Tibial nerve (tissue), 4 donors: ENCODE measurements around the gene MYH11. TPM values are rescaled to one million over a fixed set of nuclear protein-coding genes. Genes with fewer than 3 reads are reported as not detected.

ENCODE experiments used
- DNase-seq, 2 donors: peaks; one replicate each; pipeline ENCODE4 v3.0.0-alpha.2; 2019; ENCODE audit warnings: low spot score in 2 of 2
- H3K27ac ChIP-seq, 4 donors: fragments of 200-600 bp; sonication (generic) in 3 of 4; one replicate each; pipeline ENCODE4 v1.5.1; 2017 to 2019; ENCODE audit warnings: mild to moderate bottlenecking in 1 of 4
- H3K27me3 ChIP-seq, 2 donors: fragments of 200-600 bp; sonication (generic) in 1 of 2; one replicate each; pipeline versions ENCODE4 v1.5.1 to v1.6.0; 2017 to 2019
- H3K36me3 ChIP-seq, 3 donors: fragments of 200-600 bp; sonication (generic); one replicate each; pipeline ENCODE4 v1.5.1; 2018 to 2019
- H3K4me1 ChIP-seq, 4 donors: fragments of 200-600 bp; sonication (generic) in 3 of 4; one replicate each; pipeline ENCODE4 v1.5.1; 2017 to 2019
- H3K4me3 ChIP-seq, 4 donors: fragments of 200-600 bp; sonication (generic) in 3 of 4; one replicate each; pipeline ENCODE4 v1.5.1; 2017 to 2019; ENCODE audit warnings: mild to moderate bottlenecking in 1 of 4, moderate library complexity in 1 of 4
- H3K9me3 ChIP-seq, 4 donors: fragments of 200-600 bp; sonication (generic) in 3 of 4; one replicate each; pipeline ENCODE4 v1.5.1; 2017 to 2019
- CTCF ChIP-seq, 5 experiments: fragments of 200-600 bp in 3 of 5; fragments of 450-650 bp in 2 of 5; sonication (generic) in 3 of 5; IDR thresholded peaks; one replicate each; pipeline ENCODE4 v1.5.1; 2016 to 2019; ENCODE audit warnings: antibody characterized with exemption in 5 of 5, mild to moderate bottlenecking in 3 of 5, moderate library complexity in 2 of 5
- EP300 ChIP-seq, 2 donors: sonication (generic); formaldehyde crosslinking; IDR thresholded peaks; one replicate each; pipeline ENCODE4 v1.6.1; 2017; ENCODE audit warnings: antibody characterized with exemption in 2 of 2, mild to moderate bottlenecking in 1 of 2
- POLR2A ChIP-seq, 2 donors: fragments of 450-650 bp; IDR thresholded peaks; one replicate each; pipeline ENCODE4 v1.6.1; 2017; ENCODE audit warnings: antibody characterized with exemption in 2 of 2, mild to moderate bottlenecking in 2 of 2, moderate library complexity in 2 of 2
- WGBS, 2 donors: methylation state at CpG; one replicate each; pipeline ENCODE4 v1.1.5; 2018; 5-methylcytosine and 5-hydroxymethylcytosine counted together
- total RNA-seq, 4 donors: library from RNA; depleted of rRNA; stranded (reverse); fragments of >200 nt; gene quantifications; one replicate each; pipeline ENCODE4 v1.1.0, GENCODE V29; 2016

MYH11 gene
- total RNA-seq, 4 donors from 2014 or later, result 33.7 to 90.9 (median 71.8) TPM

- Histone ChIP-seq H3K4me1 (peaks cover 0 to 5% (median 0%) of the 10 kb centered on the region in 4 donors), H3K9me3 (peaks cover 0 to 2% (median 0%) of the 10 kb centered on the region in 4 donors), H3K27ac (no peak overlapping the region), H3K4me3 (no peak overlapping the region), H3K36me3 (peaks cover 0 to 80% (median 0%) of the 10 kb centered on the region in 3 donors), H3K27me3 (no peaks in the 10 kb centered on the region)
- no peak for TF ChIP-seq EP300 (IDR thresholded peaks at IDR 0.05)
- no peak for TF ChIP-seq CTCF (IDR thresholded peaks at IDR 0.05)
- TF ChIP-seq POLR2A (IDR thresholded peaks at IDR 0.05), result no peak
- DNase-seq, result no peak
- 96 to 98% methylated on average over 6 of the region's 6 CpGs for WGBS, 2 donors
Observed at GRCh38 chr16:15746332-15746731, 110.5 kb downstream of the MYH11 start.

- Histone ChIP-seq H3K4me3 (no peak overlapping the region), H3K4me1 (peaks cover 0 to 5% (median 0%) of the 10 kb centered on the region in 4 donors), H3K36me3 (peaks cover 0 to 91% (median 0%) of the 10 kb centered on the region in 3 donors), H3K27ac (no peak overlapping the region), H3K9me3 (peaks cover 0 to 8% (median 0%) of the 10 kb centered on the region in 4 donors), H3K27me3 (no peaks in the 10 kb centered on the region)
- TF ChIP-seq CTCF (IDR thresholded peaks at IDR 0.05) (no peak), EP300 (IDR thresholded peaks at IDR 0.05) (no peak), POLR2A (IDR thresholded peaks at IDR 0.05) (no peak)
- no peak for DNase-seq
- 50 to 59% methylated on average over 1 of the region's 1 CpG for WGBS, 2 donors
Observed at GRCh38 chr16:15743657-15744056, 113.2 kb downstream of the MYH11 start.

- Histone ChIP-seq H3K9me3 (peaks cover 0 to 8% (median 0%) of the 10 kb centered on the region in 4 donors), H3K27me3 (no peaks in the 10 kb centered on the region), H3K4me3 (no peak overlapping the region), H3K4me1 (peaks cover 0 to 5% (median 0%) of the 10 kb centered on the region in 4 donors), H3K36me3 (peaks cover 0 to 88% (median 0%) of the 10 kb centered on the region in 3 donors), H3K27ac (no peak overlapping the region)
- TF ChIP-seq CTCF (IDR thresholded peaks at IDR 0.05), result no peak
- no peak for TF ChIP-seq EP300 (IDR thresholded peaks at IDR 0.05)
- TF ChIP-seq POLR2A (IDR thresholded peaks at IDR 0.05), result no peak
- 96 to 97% methylated on average over 2 of the region's 2 CpGs for WGBS, 2 donors
- no peak for DNase-seq
Observed at GRCh38 chr16:15742716-15743115, 114.1 kb downstream of the MYH11 start.

GRCh38 chr16:15741207-15741871 is 115.5 kb downstream of the MYH11 start:
- H3K36me3 ChIP-seq, result peaks cover 0 to 89% (median 0%) of the 10 kb centered on the region in 3 donors
- peaks cover 0 to 5% (median 0%) of the 10 kb centered on the region in 4 donors for H3K4me1 ChIP-seq
- peaks cover 0 to 8% (median 0%) of the 10 kb centered on the region in 4 donors for H3K9me3 ChIP-seq
- H3K27ac ChIP-seq, result no peak overlapping the region
- DNase-seq, result no peak
- no peak overlapping the region for H3K4me3 ChIP-seq
- no peak for TF ChIP-seq EP300 (IDR thresholded peaks at IDR 0.05)
- no peak for TF ChIP-seq CTCF (IDR thresholded peaks at IDR 0.05)
- no peak for TF ChIP-seq POLR2A (IDR thresholded peaks at IDR 0.05)
- H3K27me3 ChIP-seq, result no peaks in the 10 kb centered on the region
- WGBS, 2 donors, result 93 to 96% methylated on average over 13 of the region's 13 CpGs

- 83 to 87% methylated on average over 6 of the region's 6 CpGs for WGBS, 2 donors
- no peak for DNase-seq
- H3K4me1 ChIP-seq, result peaks cover 0 to 5% (median 0%) of the 10 kb centered on the region in 4 donors
- peaks cover 0 to 8% (median 0%) of the 10 kb centered on the region in 4 donors for H3K9me3 ChIP-seq
- no peaks in the 10 kb centered on the region for H3K27me3 ChIP-seq
- TF ChIP-seq EP300 (IDR thresholded peaks at IDR 0.05) (no peak), CTCF (IDR thresholded peaks at IDR 0.05) (no peak), POLR2A (IDR thresholded peaks at IDR 0.05) (no peak)
- no peak overlapping the region for H3K4me3 ChIP-seq
- peaks cover 0 to 93% (median 5%) of the 10 kb centered on the region in 3 donors for H3K36me3 ChIP-seq
- H3K27ac ChIP-seq, result no peak overlapping the region
Observed at GRCh38 chr16:15739950-15740349, 116.9 kb downstream of the MYH11 start.
